GM23248 (cell line): Measurements from ENCODE around the gene ZNRF4. TPM values are rescaled to one million over a fixed set of nuclear protein-coding genes. Genes with fewer than 3 reads are reported as not detected.
A peak's percentile ranks its signal among the peaks of the same experiment; 100 is the strongest.

Source experiments
- DNase-seq: peaks from one replicate; pipeline ENCODE4 v3.0.0-alpha.2; 2015
- H2AFZ ChIP-seq: fragments of 200-600 bp; sonication (generic); 2 replicates; pipeline ENCODE4 v1.6.1; 2016; ENCODE audit warnings: antibody characterized with exemption
- H3F3A ChIP-seq: fragments of 200-600 bp; sonication (generic); 2 replicates; pipeline ENCODE4 v1.6.1; 2016; ENCODE audit warnings: mild to moderate bottlenecking, antibody characterized with exemption, mixed run types; ENCODE audit not compliant: insufficient read depth
- H3K27ac ChIP-seq: fragments of 200-600 bp; sonication (generic); 2 replicates; pipeline ENCODE4 v1.5.1; 2016; ENCODE audit warnings: mild to moderate bottlenecking
- H3K27me3 ChIP-seq: fragments of 200-600 bp; sonication (generic); replicated peaks from 2 replicates; pipeline ENCODE4 v1.6.1; 2016; ENCODE audit warnings: mild to moderate bottlenecking; ENCODE audit not compliant: insufficient read depth
- H3K36me3 ChIP-seq: fragments of 200-600 bp; sonication (generic); 2 replicates; pipeline ENCODE4 v1.6.1; 2016; ENCODE audit warnings: low read depth, mild to moderate bottlenecking
- H3K4me1 ChIP-seq: fragments of 200-600 bp; sonication (generic); 2 replicates; pipeline ENCODE4 v1.6.1; 2016; ENCODE audit warnings: mild to moderate bottlenecking; ENCODE audit not compliant: insufficient read depth
- H3K4me2 ChIP-seq: fragments of 200-600 bp; sonication (generic); one replicate; pipeline ENCODE4 v1.6.1; 2016; ENCODE audit warnings: mild to moderate bottlenecking; ENCODE audit not compliant: unreplicated experiment
- H3K4me3 ChIP-seq: fragments of 200-600 bp; sonication (generic); 2 replicates; pipeline ENCODE4 v1.5.1; 2016; ENCODE audit warnings: mild to moderate bottlenecking
- H3K79me2 ChIP-seq: fragments of 200-600 bp; sonication (generic); 2 replicates; pipeline ENCODE4 v1.6.1; 2016; ENCODE audit warnings: mild to moderate bottlenecking; ENCODE audit not compliant: insufficient read depth
- H3K9ac ChIP-seq: fragments of 200-600 bp; sonication (generic); 2 replicates; pipeline ENCODE4 v1.6.1; 2016; ENCODE audit warnings: mild to moderate bottlenecking
- H3K9me2 ChIP-seq: fragments of 200-600 bp; sonication (generic); 2 replicates; pipeline ENCODE4 v1.6.1; 2016; ENCODE audit warnings: mixed run types, mild to moderate bottlenecking, moderate library complexity; ENCODE audit not compliant: insufficient read depth
- H3K9me3 ChIP-seq: fragments of 200-600 bp; sonication (generic); one replicate; pipeline ENCODE4 v1.6.1; 2017; ENCODE audit warnings: low read depth
- H4K20me1 ChIP-seq: fragments of 200-600 bp; sonication (generic); 2 replicates; pipeline ENCODE4 v1.6.0; 2016; ENCODE audit not compliant: insufficient read depth
- EZH2 ChIP-seq: fragments of 200-600 bp; sonication (generic); IDR thresholded peaks from 2 replicates; pipeline ENCODE4 v1.6.1; 2018; ENCODE audit warnings: antibody characterized with exemption, mild to moderate bottlenecking; ENCODE audit not compliant: insufficient read depth, poor library complexity, severe bottlenecking
- EZH2phosphoT487 ChIP-seq: fragments of 200-600 bp; sonication (generic); IDR thresholded peaks from 2 replicates; pipeline ENCODE4 v1.6.1; 2018; ENCODE audit warnings: antibody characterized with exemption, moderate library complexity, mild to moderate bottlenecking, low read depth; ENCODE audit not compliant: insufficient read depth
- WGBS, 2 experiments: methylation state at CpG; one replicate each; pipeline ENCODE4 v1.1.6; 2015 to 2017; ENCODE audit warnings: low lambda C conversion rate in 2 of 2, low coverage in 1 of 2; ENCODE audit errors: missing lambda C conversion rate in 2 of 2; 5-methylcytosine and 5-hydroxymethylcytosine counted together
- in situ Hi-C: fragments of 300-500 bp; cut with MboI; formaldehyde crosslinking; loops from 2 replicates; pipeline ENCODE4 v1.15.0; 2020
- polyA plus RNA-seq: library from polyadenylated mRNA; unstranded; fragments of >200 nt; fragmentation: Nextera tagmentation; extraction: Ambion mirVana; gene quantifications from 2 replicates; pipeline ENCODE4 v1.2.1, GENCODE V29; 2016
- total RNA-seq: library from RNA; depleted of rRNA; stranded (reverse); fragments of >200 nt; shearing (Covaris generic); gene quantifications from 2 replicates; pipeline ENCODE4 v1.2.3, GENCODE V29; 2014

ZNRF4 gene
- total and polyA plus RNA-seq, 2 experiments from 2014 or later = not detected

DNA sequence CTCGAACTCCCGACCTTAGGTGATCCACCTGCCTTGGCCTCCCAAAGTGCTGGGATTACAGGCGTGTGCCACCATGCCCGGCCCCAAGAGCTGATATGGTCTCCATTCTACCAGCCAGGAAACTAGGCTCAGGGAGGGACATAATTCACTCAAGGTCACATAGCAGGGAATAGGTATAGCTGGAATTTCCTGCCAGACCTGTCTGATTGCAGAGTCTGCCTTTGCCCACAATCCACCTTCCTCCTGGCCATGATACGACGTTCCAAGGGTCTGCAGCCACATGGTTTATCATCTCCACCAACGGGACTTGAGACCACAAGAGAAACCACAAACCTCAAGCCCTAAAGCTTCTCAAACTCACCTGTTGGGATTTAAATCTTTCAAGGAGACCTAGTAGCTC is 32.0 kb downstream of the ZNRF4 start:
- Histone ChIP-seq H3F3A (no peaks in the 10 kb centered on the region), H3K9me2 (no peaks in the 10 kb centered on the region), H3K27me3 (peaks cover 37% of the 10 kb centered on the region), H2AFZ (no peak overlapping the region), H3K4me2 (no peak overlapping the region), H4K20me1 (no peaks in the 10 kb centered on the region), H3K4me3 (no peak overlapping the region), H3K4me1 (peaks cover 11% of the 10 kb centered on the region; the same call in 1 of the 2 replicates), H3K79me2 (no peaks in the 10 kb centered on the region), H3K9ac (no peak overlapping the region), H3K36me3 (no peaks in the 10 kb centered on the region), H3K9me3 (no peaks in the 10 kb centered on the region), H3K27ac (no peak overlapping the region)
- WGBS, 2 experiments = 62 to 69% methylated on average over 6 to 7 of the region's 7 CpGs
- no peak for TF ChIP-seq EZH2
- no peak for TF ChIP-seq EZH2phosphoT487
- DNase-seq = no peak
- in situ Hi-C loops = no loop called here

DNA sequence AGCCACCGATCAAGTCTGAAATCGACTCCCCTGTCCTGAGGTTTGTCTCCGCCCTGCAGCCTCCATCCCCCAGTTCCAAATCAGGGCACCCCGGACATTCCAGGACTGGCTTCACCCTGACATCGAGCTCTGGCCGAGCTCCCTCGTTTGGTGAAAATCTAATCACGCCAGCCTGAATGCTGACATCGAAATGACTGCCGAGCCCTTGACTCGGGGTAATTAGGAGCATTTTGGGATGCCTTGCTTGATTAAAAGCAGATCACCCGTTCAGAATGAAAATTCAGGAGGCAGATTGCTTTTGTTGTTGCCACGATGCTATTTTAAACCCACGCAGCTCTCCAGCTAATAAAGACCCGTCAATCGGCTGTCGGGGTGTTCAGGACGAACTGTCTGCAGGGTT is 34.3 kb downstream of the ZNRF4 start:
- peak overlapping the region; percentile 64; the same call in 1 of the 2 replicates for H2AFZ ChIP-seq
- no peaks in the 10 kb centered on the region for H3K9me3 ChIP-seq
- 0 out of 2 replicates have a peak overlapping the region, but pooled peaks have one; percentile 42 for H3K9ac ChIP-seq
- H3K9me2 ChIP-seq = no peaks in the 10 kb centered on the region
- no peaks in the 10 kb centered on the region for H3F3A ChIP-seq
- no peaks in the 10 kb centered on the region for H3K36me3 ChIP-seq
- WGBS, 2 experiments = 2 to 5% methylated on average over 18 of the region's 18 CpGs
- no peak overlapping the region for H3K27ac ChIP-seq
- in situ Hi-C loops = no loop called here
- peak overlapping the region; percentile 27 for H3K4me2 ChIP-seq
- H3K4me3 ChIP-seq = peak overlapping the region; percentile 46; the same call in 1 of the 2 replicates
- peaks cover 51% of the 10 kb centered on the region for H3K27me3 ChIP-seq
- H3K79me2 ChIP-seq = no peaks in the 10 kb centered on the region
- TF ChIP-seq EZH2phosphoT487 = no peak
- TF ChIP-seq EZH2 = no peak
- H3K4me1 ChIP-seq = peaks cover 7% of the 10 kb centered on the region; the same call in 1 of the 2 replicates
- H4K20me1 ChIP-seq = no peaks in the 10 kb centered on the region
- DNase-seq = peak; percentile 22

DNA sequence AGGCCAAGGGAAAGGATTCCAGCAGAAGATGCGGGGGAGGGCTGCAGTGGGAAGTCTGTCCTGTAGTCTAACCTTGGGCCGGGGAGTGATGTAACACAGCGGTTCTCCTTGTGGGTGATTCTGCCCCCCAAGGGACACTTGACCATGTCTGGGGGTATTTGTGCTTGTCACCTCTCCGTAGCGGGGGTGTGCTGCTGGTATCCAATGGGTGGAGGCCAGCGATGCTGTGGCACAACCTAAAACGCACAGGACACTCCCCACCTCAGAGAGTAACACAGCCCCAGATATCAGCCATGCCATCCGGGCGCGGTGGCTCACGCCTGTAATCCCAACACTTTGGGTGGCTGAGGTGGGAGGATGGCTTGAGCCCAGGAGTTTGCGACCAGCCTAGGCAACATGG is 36.3 kb downstream of the ZNRF4 start:
- Histone ChIP-seq H3K9me2 (no peaks in the 10 kb centered on the region), H3K4me3 (no peak overlapping the region), H3K9me3 (no peaks in the 10 kb centered on the region), H3K36me3 (no peaks in the 10 kb centered on the region), H3F3A (no peaks in the 10 kb centered on the region), H3K27me3 (peaks cover 54% of the 10 kb centered on the region), H3K27ac (no peak overlapping the region), H3K4me2 (no peak overlapping the region), H3K79me2 (no peaks in the 10 kb centered on the region), H4K20me1 (no peaks in the 10 kb centered on the region), H3K9ac (no peak overlapping the region), H2AFZ (no peak overlapping the region), H3K4me1 (peaks cover 4% of the 10 kb centered on the region; the same call in 1 of the 2 replicates)
- TF ChIP-seq EZH2phosphoT487 (no peak), EZH2 (no peak)
- in situ Hi-C loops = no loop called here
- DNase-seq = no peak
- WGBS, 2 experiments = 82 to 85% methylated on average over 11 to 12 of the region's 12 CpGs

DNA sequence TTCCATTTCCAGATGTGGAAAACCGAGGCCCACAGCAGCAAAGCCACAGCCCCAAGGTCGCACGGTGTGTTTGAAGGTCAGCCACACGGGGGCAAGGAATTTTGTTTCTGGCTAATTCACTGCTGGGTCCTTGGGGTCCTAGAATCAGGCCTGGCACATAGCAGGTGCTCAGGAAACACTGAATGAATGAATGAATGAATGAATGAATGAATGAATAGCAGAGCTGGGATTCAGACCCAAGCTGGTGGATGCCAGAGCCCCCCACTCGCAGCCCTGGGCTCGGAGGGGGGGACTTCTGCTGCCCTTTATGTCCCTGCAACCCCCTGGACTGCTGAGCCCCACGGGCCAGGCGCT is 37.0 kb downstream of the ZNRF4 start:
- Histone ChIP-seq H3F3A (no peaks in the 10 kb centered on the region), H3K9me2 (no peaks in the 10 kb centered on the region), H3K9me3 (no peaks in the 10 kb centered on the region), H4K20me1 (no peaks in the 10 kb centered on the region), H3K27me3 (peaks cover 47% of the 10 kb centered on the region), H3K4me3 (no peak overlapping the region), H3K27ac (no peak overlapping the region), H3K9ac (no peak overlapping the region), H3K4me2 (no peak overlapping the region), H3K36me3 (no peaks in the 10 kb centered on the region), H2AFZ (no peak overlapping the region), H3K4me1 (peaks cover 4% of the 10 kb centered on the region; the same call in 1 of the 2 replicates), H3K79me2 (no peaks in the 10 kb centered on the region)
- in situ Hi-C loops = no loop called here
- DNase-seq = no peak
- 43 to 51% methylated on average over 8 of the region's 8 CpGs for WGBS, 2 experiments
- TF ChIP-seq EZH2 (no peak), EZH2phosphoT487 (no peak)
